H9 (cell line): ENCODE data around the gene TRIL. TPM values are rescaled to one million over a fixed set of nuclear protein-coding genes. Genes with fewer than 3 reads are reported as not detected.

Source experiments
- DNase-seq: peaks from one replicate; pipeline ENCODE4 v3.0.0-alpha.2; 2017
- H2AFZ ChIP-seq: one replicate; pipeline ENCODE4 v1.6.1; 2013; ENCODE audit warnings: mild to moderate bottlenecking, low read length, control low read depth, moderate library complexity
- H2AK5ac ChIP-seq: 2 replicates; pipeline ENCODE4 v1.6.1; 2013; ENCODE audit warnings: low read length, control low read depth, mixed read lengths; ENCODE audit not compliant: insufficient read length
- H2BK120ac ChIP-seq: one replicate; pipeline ENCODE4 v1.6.1; 2013; ENCODE audit warnings: low read depth, mild to moderate bottlenecking, low read length, control low read depth, inconsistent platforms; ENCODE audit not compliant: poor library complexity, severe bottlenecking
- H2BK12ac ChIP-seq: 2 replicates; pipeline ENCODE4 v1.6.1; 2013; ENCODE audit warnings: low read length, control low read depth, mixed read lengths, low read depth; ENCODE audit not compliant: insufficient read length
- H2BK15ac ChIP-seq: 2 replicates; pipeline ENCODE4 v1.6.1; 2013; ENCODE audit warnings: low read depth, low read length, control low read depth
- H2BK20ac ChIP-seq: one replicate; pipeline ENCODE4 v1.6.1; 2013; ENCODE audit warnings: low read depth, mild to moderate bottlenecking, low read length, control low read depth, inconsistent platforms; ENCODE audit not compliant: poor library complexity, severe bottlenecking
- H2BK5ac ChIP-seq: 2 replicates; pipeline ENCODE4 v1.6.1; 2013; ENCODE audit warnings: low read length, control low read depth, mixed read lengths; ENCODE audit not compliant: insufficient read length
- H3K14ac ChIP-seq: 2 replicates; pipeline ENCODE4 v1.6.1; 2013; ENCODE audit warnings: low read length, control low read depth; ENCODE audit not compliant: insufficient read depth
- H3K18ac ChIP-seq: 2 replicates; pipeline ENCODE4 v1.6.1; 2013; ENCODE audit warnings: low read depth, mild to moderate bottlenecking, mixed read lengths, low read length, control low read depth; ENCODE audit not compliant: insufficient read length
- H3K23ac ChIP-seq: 2 replicates; pipeline ENCODE4 v1.6.1; 2013; ENCODE audit warnings: low read length, control low read depth, mixed read lengths, low read depth; ENCODE audit not compliant: insufficient read length
- H3K23me2 ChIP-seq: 2 replicates; pipeline ENCODE4 v1.6.1; 2013; ENCODE audit warnings: low read depth, mild to moderate bottlenecking, mixed read lengths, low read length, control low read depth; ENCODE audit not compliant: insufficient read length, poor library complexity, severe bottlenecking
- H3K27ac ChIP-seq: 2 replicates; pipeline ENCODE4 v1.5.1; 2013; ENCODE audit warnings: low read length, control low read depth, mixed read lengths, low read depth; ENCODE audit not compliant: insufficient read length
- H3K27me3 ChIP-seq: 2 replicates; pipeline ENCODE4 v1.6.1; 2013; ENCODE audit warnings: low read length, control low read depth, inconsistent platforms; ENCODE audit not compliant: insufficient read depth
- H3K4ac ChIP-seq: 2 replicates; pipeline ENCODE4 v1.6.1; 2013; ENCODE audit warnings: low read depth, mild to moderate bottlenecking, control low read depth, inconsistent platforms, low read length, moderate library complexity
- H3K4me1 ChIP-seq: 2 replicates; pipeline ENCODE4 v1.6.1; 2013; ENCODE audit warnings: low read length, control low read depth, inconsistent platforms; ENCODE audit not compliant: insufficient read depth
- H3K4me2 ChIP-seq: 2 replicates; pipeline ENCODE4 v1.6.1; 2013; ENCODE audit warnings: low read length, control low read depth, mixed read lengths; ENCODE audit not compliant: insufficient read length, insufficient read depth
- H3K56ac ChIP-seq: 2 replicates; pipeline ENCODE4 v1.6.1; 2013; ENCODE audit warnings: low read depth, mild to moderate bottlenecking, mixed read lengths, low read length, control low read depth; ENCODE audit not compliant: insufficient read length
- H3K79me1 ChIP-seq: 2 replicates; pipeline ENCODE4 v1.6.1; 2013; ENCODE audit warnings: low read depth, mild to moderate bottlenecking, moderate library complexity, low read length, control low read depth, inconsistent platforms; ENCODE audit not compliant: insufficient read depth, poor library complexity, severe bottlenecking
- H3K79me2 ChIP-seq: 2 replicates; pipeline ENCODE4 v1.6.1; 2013; ENCODE audit warnings: low read length, control low read depth, inconsistent platforms; ENCODE audit not compliant: insufficient read depth
- H3K9ac ChIP-seq: 2 replicates; pipeline ENCODE4 v1.6.1; 2013; ENCODE audit warnings: low read length, control low read depth, mixed read lengths; ENCODE audit not compliant: insufficient read length; ENCODE audit errors: extremely low read depth
- H3K9me3 ChIP-seq: one replicate; pipeline ENCODE4 v1.6.1; 2013; ENCODE audit warnings: low read depth, low read length, inconsistent platforms; ENCODE audit not compliant: control insufficient read depth
- H3T11ph ChIP-seq: one replicate; pipeline ENCODE4 v1.6.1; 2013; ENCODE audit warnings: mild to moderate bottlenecking, low read length, control low read depth, inconsistent platforms
- H4K20me1 ChIP-seq: one replicate; pipeline ENCODE4 v1.6.1; 2013; ENCODE audit not compliant: control insufficient read depth, insufficient read length, insufficient read depth
- H4K5ac ChIP-seq: 2 replicates; pipeline ENCODE4 v1.6.1; 2013; ENCODE audit warnings: low read depth, mild to moderate bottlenecking, mixed read lengths, low read length, control low read depth; ENCODE audit not compliant: insufficient read length
- H4K8ac ChIP-seq: replicated peaks from 2 replicates; pipeline ENCODE4 v1.6.1; 2013; ENCODE audit warnings: low read length, control low read depth, mixed read lengths, low read depth; ENCODE audit not compliant: insufficient read length
- H4K91ac ChIP-seq: 2 replicates; pipeline ENCODE4 v1.6.1; 2013; ENCODE audit warnings: low read depth, mild to moderate bottlenecking, moderate library complexity, mixed read lengths, low read length, control low read depth; ENCODE audit not compliant: insufficient read length
- H3K27ac Mint-ChIP-seq, 3 experiments: 2 replicates in 2 of 3; 3 replicates in 1 of 3; pipeline ENCODE4 v1.8.0; 2020 to 2021; ENCODE audit warnings: mixed read lengths in 3 of 3, mild to moderate bottlenecking in 1 of 3, moderate library complexity in 1 of 3
- H3K27me3 Mint-ChIP-seq: 2 replicates; pipeline ENCODE4 v1.8.0; 2021; ENCODE audit warnings: low read depth, mild to moderate bottlenecking, moderate library complexity, mixed read lengths
- H3K36me3 Mint-ChIP-seq, 3 experiments: 2 replicates in 2 of 3; 3 replicates in 1 of 3; pipeline ENCODE4 v1.8.0; 2020 to 2021; ENCODE audit warnings: low read depth in 3 of 3, mixed read lengths in 3 of 3; ENCODE audit not compliant: insufficient read depth in 1 of 3
- H3K4me1 Mint-ChIP-seq, 2 experiments: 2 replicates each; pipeline ENCODE4 v1.8.0; 2020; ENCODE audit warnings: mixed read lengths in 2 of 2
- H3K4me3 Mint-ChIP-seq, 2 experiments: 2 replicates in 1 of 2; 3 replicates in 1 of 2; pipeline ENCODE4 v1.8.0; 2020 to 2021; ENCODE audit warnings: mild to moderate bottlenecking in 2 of 2, mixed read lengths in 2 of 2, moderate library complexity in 1 of 2
- H3K9me3 Mint-ChIP-seq, 2 experiments: 2 replicates in 1 of 2; 3 replicates in 1 of 2; pipeline ENCODE4 v1.8.0; 2020; ENCODE audit warnings: mild to moderate bottlenecking in 2 of 2, mixed read lengths in 2 of 2, moderate library complexity in 1 of 2
- CTCF ChIP-seq: fragments of 200-600 bp; sonication (generic); conservative IDR thresholded peaks from 3 replicates; pipeline ENCODE4 v1.8.0; 2021; ENCODE audit warnings: antibody characterized with exemption, mild to moderate bottlenecking
- WGBS: extraction: QIAGEN DNeasy Blood & Tissue Kit; methylation state at CpG from one replicate; pipeline ENCODE4 v1.1.7; 2013; ENCODE audit warnings: missing lambda C conversion rate, low lambda C conversion rate, mixed read lengths; ENCODE audit not compliant: insufficient read length; ENCODE audit errors: extremely low coverage; 5-methylcytosine and 5-hydroxymethylcytosine counted together
- total RNA-seq: library from RNA; stranded (reverse); gene quantifications from 2 replicates; pipeline ENCODE4 v1.2.1, GENCODE V29; 2021

Gene TRIL
- total RNA-seq, 1 experiment from 2014 or later, result 3.1 TPM

DNA sequence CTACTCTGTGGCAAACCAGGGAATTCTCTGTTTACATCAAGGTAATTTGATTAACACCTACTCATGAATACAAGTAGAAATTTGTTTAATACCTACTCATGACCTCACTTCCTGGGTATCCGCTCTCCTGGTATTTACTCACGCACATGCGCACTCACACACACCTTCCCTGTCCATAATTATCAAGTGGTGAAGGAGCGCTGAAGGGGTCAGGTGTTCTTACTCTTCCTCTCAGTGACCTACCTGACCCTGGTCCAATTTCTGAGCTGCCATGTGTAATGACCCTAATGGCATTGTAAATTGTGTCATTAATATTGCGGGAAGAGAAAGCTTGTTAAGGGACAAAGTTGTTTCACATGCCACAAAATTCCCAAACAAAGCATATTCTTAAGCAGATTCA is 41.3 kb upstream of the TRIL start:
- Mint-ChIP-seq H3K4me1 (peaks cover 23 to 31% of the 10 kb centered on the region in 2 experiments), H3K27ac (no peak overlapping the region), H3K27me3 (no peaks in the 10 kb centered on the region), H3K4me3 (no peak overlapping the region), H3K36me3 (peaks cover 0 to 16% (median 3%) of the 10 kb centered on the region in 3 experiments; a peak in 5 of 7 replicates), H3K9me3 (peaks cover 6 to 12% of the 10 kb centered on the region in 2 experiments)
- no peak overlapping the region for H3K18ac ChIP-seq
- WGBS, result no CpG with 5 or more reads among the region's 5 CpGs
- no peak overlapping the region for H3K14ac ChIP-seq
- no peak for DNase-seq
- H2BK20ac ChIP-seq, result no peak overlapping the region
- H4K5ac ChIP-seq, result no peak overlapping the region
- no peak overlapping the region for H3K23ac ChIP-seq
- H2AFZ ChIP-seq, result no peak overlapping the region
- no peak overlapping the region for H4K91ac ChIP-seq
- H3K9me3 ChIP-seq, result no peaks in the 10 kb centered on the region
- no peak overlapping the region for H2BK120ac ChIP-seq
- no peaks in the 10 kb centered on the region for H3K79me2 ChIP-seq
- H3K4ac ChIP-seq, result no peak overlapping the region
- no peak overlapping the region for H2BK15ac ChIP-seq
- H4K8ac ChIP-seq, result no peak overlapping the region
- H3T11ph ChIP-seq, result no peak overlapping the region
- H3K79me1 ChIP-seq, result no peaks in the 10 kb centered on the region
- no peaks in the 10 kb centered on the region for H3K27me3 ChIP-seq
- no peak for TF ChIP-seq CTCF
- peaks cover 8% of the 10 kb centered on the region; the same call in 1 of the 2 replicates for H3K4me1 ChIP-seq
- no peak overlapping the region for H2BK5ac ChIP-seq
- H2AK5ac ChIP-seq, result no peak overlapping the region
- H3K56ac ChIP-seq, result no peak overlapping the region
- no peak overlapping the region for H3K9ac ChIP-seq
- H3K27ac ChIP-seq, result no peak overlapping the region
- no peak overlapping the region for H2BK12ac ChIP-seq
- no peaks in the 10 kb centered on the region for H4K20me1 ChIP-seq
- no peak overlapping the region for H3K4me2 ChIP-seq
- no peaks in the 10 kb centered on the region for H3K23me2 ChIP-seq
